Mucosa of descending colon (tissue), 3 donors: ENCODE results near the gene CNFN. TPM values are rescaled to one million over a fixed set of nuclear protein-coding genes. Genes with fewer than 3 reads are reported as not detected.

ENCODE experiments used
- ATAC-seq: fragments of 200-7000 bp; cut with Tn5 transposase; one replicate; pipeline ENCODE4 v1.9.1; 2020; ENCODE audit warnings: mild to moderate bottlenecking, moderate library complexity
- DNase-seq, 3 donors: peaks; one replicate each; pipeline ENCODE4 v3.0.0-alpha.2; 2020
- H3K36me3 ChIP-seq: fragments of 200-600 bp; one replicate; pipeline ENCODE4 v1.8.0; 2021; ENCODE audit warnings: low read depth, mild to moderate bottlenecking
- H3K4me1 ChIP-seq: fragments of 200-600 bp; one replicate; pipeline ENCODE4 v1.8.0; 2021; ENCODE audit warnings: low read depth, mild to moderate bottlenecking
- H3K4me3 ChIP-seq: fragments of 200-600 bp; one replicate; pipeline ENCODE4 v1.8.0; 2021; ENCODE audit warnings: mild to moderate bottlenecking
- H3K9me3 ChIP-seq: fragments of 200-600 bp; one replicate; pipeline ENCODE4 v1.8.0; 2021; ENCODE audit warnings: mild to moderate bottlenecking
- CTCF ChIP-seq: fragments of 200-600 bp; IDR thresholded peaks from one replicate; pipeline ENCODE4 v1.8.0; 2022; ENCODE audit warnings: antibody characterized with exemption, mild to moderate bottlenecking
- intact Hi-C, 2 donors: fragments of 100-400 bp; cut with DNase I in 1 of 2; cut with micrococcal nuclease in 1 of 2; formaldehyde crosslinking; loops; one replicate each; pipeline versions ENCODE4 v1.11.0 to v1.11.1; 2022; cut with DNase I, micrococcal nuclease
- total RNA-seq, 3 donors: library from RNA; stranded (reverse); fragmentation: NEBNext Ultra II Directional in 2 of 3; extraction: Animal tissue kit (Norgen Biotek cat#: 25700) in 2 of 3; gene quantifications; one replicate each; pipeline versions ENCODE4 v1.2.1 to v1.2.4, GENCODE V29; 2021 to 2023
- donor health status: DM: no; HTN: no; CAD: no; lungs with moderate emphysema.
- donor health status: DM: no; HTN: no; CAD: no.
- donor health status: DM: no; HTN: yes; CAD: no.

CNFN gene
- total RNA-seq, 3 donors from 2014 or later, result 1.7 to 4.0 (median 3.6) TPM

GRCh38 chr19:42370626-42371175, 19.4 kb downstream of the CNFN start:
- ATAC-seq (no peak), DNase-seq (no peak)
- Histone ChIP-seq H3K36me3 (no peaks in the 10 kb centered on the region), H3K9me3 (no peaks in the 10 kb centered on the region), H3K4me1 (no peaks in the 10 kb centered on the region), H3K4me3 (no peak overlapping the region)
- intact Hi-C loops, result no loop called here
- no peak for TF ChIP-seq CTCF

- TF ChIP-seq CTCF, result no peak
- intact Hi-C loops, result no loop called here
- Histone ChIP-seq H3K4me1 (no peaks in the 10 kb centered on the region), H3K36me3 (no peaks in the 10 kb centered on the region), H3K9me3 (no peaks in the 10 kb centered on the region), H3K4me3 (no peak overlapping the region)
- DNase-seq, result no peak
- peak; percentile 20 for ATAC-seq
Observed at GRCh38 chr19:42370068-42370520, 20.0 kb downstream of the CNFN start.

- no peak for TF ChIP-seq CTCF
- H3K4me1 ChIP-seq, result no peaks in the 10 kb centered on the region
- H3K9me3 ChIP-seq, result no peaks in the 10 kb centered on the region
- no peak overlapping the region for H3K4me3 ChIP-seq
- DNase-seq (no peak), ATAC-seq (no peak)
- intact Hi-C loops, result no loop called here
- no peaks in the 10 kb centered on the region for H3K36me3 ChIP-seq
Observed at GRCh38 chr19:42369433-42370067, 20.5 kb downstream of the CNFN start.

GRCh38 chr19:42368765-42369164, 21.3 kb downstream of the CNFN start:
- Histone ChIP-seq H3K36me3 (no peaks in the 10 kb centered on the region), H3K4me3 (no peak overlapping the region), H3K4me1 (no peaks in the 10 kb centered on the region), H3K9me3 (no peaks in the 10 kb centered on the region)
- DNase-seq (no peak), ATAC-seq (no peak)
- no peak for TF ChIP-seq CTCF
- intact Hi-C loops, result no loop called here

- DNase-seq, result no peak
- Histone ChIP-seq H3K4me1 (no peaks in the 10 kb centered on the region), H3K36me3 (no peaks in the 10 kb centered on the region), H3K9me3 (no peaks in the 10 kb centered on the region), H3K4me3 (no peak overlapping the region)
- intact Hi-C loops, result no loop called here
- ATAC-seq, result no peak
- TF ChIP-seq CTCF, result no peak
Observed at GRCh38 chr19:42368360-42368759, 21.7 kb downstream of the CNFN start.
